GM21360 (cell line): ENCODE data around the gene RELL2.

Experiments used
- ATAC-seq: cut with Tn5 transposase; IDR thresholded peaks from one replicate; pipeline ENCODE4 v1.9.1; 2021; ENCODE audit warnings: mild to moderate bottlenecking, moderate library complexity; ENCODE audit not compliant: unreplicated experiment

Gene RELL2

GRCh38 chr5:141649056-141649688 is 12.4 kb downstream of the RELL2 start:
- no peak for ATAC-seq

GRCh38 chr5:141649972-141650371 is 13.2 kb downstream of the RELL2 start:
- no peak for ATAC-seq

- ATAC-seq = peak; percentile 91
These were observed 14.3 kb downstream of the RELL2 start, which contains the start of gene FCHSD1 for GRCh38 chr5:141650851-141651727. Gene FCHSD1, minus strand, starts transcription at chr5:141651418. Its CDS starts 50 bp downstream, at chr5:141651368.

GRCh38 chr5:141651728-141652105 is 14.9 kb downstream of the RELL2 start:
- ATAC-seq = no peak

DNA sequence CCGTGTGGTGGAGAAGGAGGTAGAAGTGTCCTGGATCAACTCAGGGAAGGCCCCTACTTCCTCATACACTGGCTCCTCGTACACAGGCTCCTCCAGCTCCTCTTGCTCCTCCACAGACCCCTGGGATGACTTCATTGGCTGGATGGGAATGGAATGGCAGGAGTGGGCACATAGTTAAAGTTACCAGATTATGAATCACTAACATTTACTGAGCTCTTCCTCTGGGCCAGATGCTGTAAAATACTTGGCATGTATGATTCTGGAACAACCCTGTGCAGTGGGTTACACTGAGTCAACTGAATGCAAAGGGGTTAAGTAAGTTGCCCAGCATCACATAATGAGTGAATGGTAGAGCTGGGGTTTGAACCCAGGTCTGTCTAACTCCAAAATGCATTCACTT is 17.5 kb downstream of the RELL2 start:
- ATAC-seq = no peak

DNA sequence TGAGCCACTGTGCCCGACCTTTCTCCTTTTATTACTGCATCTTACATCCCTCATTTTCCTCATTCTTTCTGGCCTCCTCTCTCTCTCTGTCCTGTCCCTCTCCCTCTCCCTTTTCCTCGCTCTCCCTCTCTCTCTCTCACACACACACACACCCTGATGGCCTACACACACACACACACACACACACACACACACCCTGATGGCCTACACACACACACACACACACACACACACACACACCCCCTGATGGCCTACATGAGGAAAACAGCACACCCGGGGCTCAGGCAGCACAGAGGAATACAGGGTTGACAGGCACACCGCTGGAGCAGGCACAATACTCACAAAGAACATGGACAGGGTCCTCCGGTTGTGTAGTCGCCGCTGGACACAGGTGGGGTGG is 18.2 kb downstream of the RELL2 start:
- ATAC-seq = no peak

DNA sequence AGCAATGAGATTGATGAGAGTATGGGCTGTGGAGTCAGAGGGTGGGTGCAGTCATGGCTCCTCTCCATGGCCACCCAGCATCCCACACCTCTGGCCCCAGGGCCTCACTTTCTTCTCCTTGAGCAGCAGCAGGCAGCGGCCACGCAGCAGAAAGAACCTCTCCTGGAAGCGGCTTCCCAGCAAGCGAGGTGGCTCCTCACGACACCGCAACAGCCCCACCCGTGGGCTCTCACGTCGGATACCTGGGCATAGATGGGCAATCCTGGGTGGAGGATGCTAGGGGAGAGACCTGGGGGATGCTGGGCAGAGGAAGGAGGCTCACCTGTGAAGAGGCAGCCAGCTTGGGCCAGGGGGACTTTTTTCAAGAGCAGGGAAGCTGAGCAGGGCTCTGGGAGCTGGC is 19.6 kb downstream of the RELL2 start:
- ATAC-seq = no peak

- ATAC-seq = no peak
These were observed 20.6 kb downstream of the RELL2 start for GRCh38 chr5:141657404-141657803.

GRCh38 chr5:141657937-141658545 is 21.2 kb downstream of the RELL2 start:
- ATAC-seq = no peak

DNA sequence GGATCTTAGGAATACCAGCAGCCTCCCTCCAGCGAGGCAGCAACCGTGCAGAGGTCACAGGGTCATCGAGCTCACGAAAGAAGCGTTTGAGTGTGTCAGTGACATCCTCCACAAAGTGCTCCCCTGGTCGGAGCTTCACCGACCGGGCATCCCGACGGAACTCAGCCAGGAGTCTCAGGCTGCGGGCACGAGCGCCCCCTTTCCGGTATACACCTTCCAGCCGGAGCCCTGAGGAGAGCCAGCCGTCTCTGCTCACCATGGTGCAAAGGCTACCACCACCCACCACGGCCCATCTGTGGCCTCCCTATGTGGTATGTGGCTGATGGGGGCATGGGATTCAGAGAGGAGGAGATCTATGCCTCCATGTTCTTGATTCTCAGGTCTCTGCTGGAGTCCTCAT is 25.2 kb downstream of the RELL2 start:
- no peak for ATAC-seq

DNA sequence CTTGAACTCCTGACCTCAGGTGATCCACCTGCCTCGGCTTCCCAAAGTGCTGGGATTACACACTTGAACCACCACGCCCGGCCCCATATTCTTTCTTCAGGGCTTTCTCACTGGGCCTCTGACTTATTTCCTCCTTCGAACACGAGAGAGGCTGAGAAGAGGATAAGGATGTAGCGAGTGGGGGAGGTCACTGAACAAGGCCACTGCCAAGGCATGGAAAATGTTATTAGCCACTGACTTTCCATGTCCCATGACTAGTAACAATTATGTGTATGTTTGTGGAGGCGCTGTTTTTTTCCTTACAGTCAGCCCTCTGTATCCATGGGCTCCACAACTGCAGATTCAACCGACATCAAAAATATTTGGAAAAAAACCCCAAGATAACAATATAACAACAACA is 26.7 kb downstream of the RELL2 start:
- ATAC-seq = no peak

GRCh38 chr5:141664733-141665461 is 28.1 kb downstream of the RELL2 start:
- peak; percentile 88 for ATAC-seq

- no peak for ATAC-seq
These were observed 29.5 kb downstream of the RELL2 start for GRCh38 chr5:141665995-141666940.

- no peak for ATAC-seq
These were observed 31.9 kb downstream of the RELL2 start for GRCh38 chr5:141668601-141669265.

GRCh38 chr5:141669520-141669919 is 32.7 kb downstream of the RELL2 start:
- no peak for ATAC-seq

DNA sequence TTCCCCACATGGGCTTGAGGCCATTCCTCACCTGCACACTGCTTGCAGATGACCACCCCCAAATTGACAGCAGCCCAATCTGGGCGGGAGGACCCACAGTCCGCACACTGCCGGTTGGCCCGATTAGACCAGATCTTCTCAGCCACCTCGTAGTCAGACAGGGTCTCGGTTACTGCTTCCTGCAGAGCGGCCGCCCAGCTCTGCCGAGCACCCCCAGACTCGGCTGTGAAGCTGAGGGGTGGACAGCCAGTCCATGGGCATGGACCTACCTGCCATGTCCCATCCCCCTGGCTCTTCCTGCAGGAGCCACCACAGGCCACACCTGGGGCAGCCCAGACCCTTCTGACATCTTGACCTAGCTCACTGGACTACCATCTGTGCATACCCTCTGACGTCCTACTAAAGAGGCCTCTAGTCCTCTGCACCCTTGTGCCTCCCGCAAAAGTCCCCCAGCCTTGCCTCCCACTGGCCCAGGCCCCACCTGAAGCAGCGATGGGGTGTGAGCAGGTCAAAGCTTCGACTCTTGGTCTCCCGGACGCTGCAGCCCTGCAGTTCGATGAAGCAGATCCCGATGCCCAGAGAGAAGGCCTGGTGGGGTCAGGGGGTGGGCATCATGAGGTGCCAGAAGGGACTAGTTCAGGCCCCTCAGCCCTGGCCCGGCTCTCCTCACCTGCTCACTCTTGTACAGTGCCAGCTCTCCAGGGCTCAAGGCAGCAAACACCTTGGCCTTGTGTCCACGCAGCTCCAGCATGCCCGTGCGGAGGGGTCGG is 35.5 kb downstream of the RELL2 start:
- no peak for ATAC-seq

GRCh38 chr5:141672841-141673813 is 36.3 kb downstream of the RELL2 start:
- ATAC-seq = no peak

- no peak for ATAC-seq
These were observed 38.0 kb downstream of the RELL2 start for GRCh38 chr5:141674747-141675146.
